HEK293 (cell line): ENCODE results near the gene ALOX5AP.

Experiments
- CTCF ChIA-PET: fragments of 350-600 bp; formaldehyde crosslinking; extraction: SDS; loops from one replicate; lab custom pipeline; 2021; ENCODE audit warnings: antibody characterized with exemption; lab: Yijun Ruan, JAX
- POLR2A ChIA-PET: fragments of 300-600 bp; formaldehyde crosslinking; extraction: SDS; loops from one replicate; lab custom pipeline; 2020; ENCODE audit warnings: antibody characterized with exemption, inconsistent platforms; lab: Yijun Ruan, JAX
- H3K27ac ChIP-seq: fragments of 200-500 bp; sonication (Bioruptor generic); 2 replicates; pipeline ENCODE4 v1.5.1; 2014; ENCODE audit warnings: low read depth, low read length, control low read depth, inconsistent platforms; ENCODE audit errors: extremely low read depth
- H3K36me3 ChIP-seq, 2 experiments: fragments of 200-500 bp in 1 of 2; sonication (Bioruptor generic) in 1 of 2; 1 replicate in 1 of 2; 2 replicates in 1 of 2; pipeline ENCODE4 v1.5.1; 2014 to 2017; ENCODE audit warnings: inconsistent platforms in 2 of 2, low read length in 2 of 2; ENCODE audit not compliant: control insufficient read depth in 2 of 2, insufficient read depth in 1 of 2
- H3K4me1 ChIP-seq: fragments of 200-500 bp; sonication (Bioruptor generic); 2 replicates; pipeline ENCODE4 v1.5.1; 2014; ENCODE audit warnings: mild to moderate bottlenecking, low read length, inconsistent platforms; ENCODE audit not compliant: control insufficient read depth, insufficient read depth
- H3K4me3 ChIP-seq: 2 replicates; pipeline ENCODE4 v1.5.1; 2011; ENCODE audit warnings: low read depth, mild to moderate bottlenecking, control low read depth, low read length, moderate library complexity
- H3K9me3 ChIP-seq: fragments of 200-500 bp; sonication (Bioruptor generic); 2 replicates; pipeline ENCODE4 v1.5.1; 2014; ENCODE audit warnings: low read depth, low read length, inconsistent platforms; ENCODE audit not compliant: control insufficient read depth, insufficient read depth
- ATF2 ChIP-seq: fragments of 450-650 bp; formaldehyde crosslinking; IDR thresholded peaks from 2 replicates; pipeline ENCODE4 v1.5.1; 2016; ENCODE audit warnings: missing biosample characterization, missing genetic modification characterization, low read depth
- GLI2 ChIP-seq: fragments of 450-650 bp; formaldehyde crosslinking; IDR thresholded peaks from 2 replicates; pipeline ENCODE4; 2017; ENCODE audit warnings: missing biosample characterization, missing genetic modification characterization, low read depth, borderline replicate concordance
- KLF1 ChIP-seq: fragments of 450-650 bp; formaldehyde crosslinking; IDR thresholded peaks from 2 replicates; pipeline ENCODE4 v1.5.1; 2016; ENCODE audit warnings: missing biosample characterization, missing genetic modification characterization
- MEIS1 ChIP-seq: sonication (generic); formaldehyde crosslinking; IDR thresholded peaks from 2 replicates; pipeline ENCODE4 v1.8.1; 2022; ENCODE audit warnings: missing genetic modification reagents, mild to moderate bottlenecking, borderline replicate concordance
- OSR2 ChIP-seq: fragments of 450-650 bp; formaldehyde crosslinking; IDR thresholded peaks from 2 replicates; pipeline ENCODE4 v1.5.1; 2016; ENCODE audit warnings: missing biosample characterization, missing genetic modification characterization
- SCRT2 ChIP-seq: fragments of 450-650 bp; formaldehyde crosslinking; IDR thresholded peaks from 2 replicates; pipeline ENCODE4 v1.5.1; 2016; ENCODE audit warnings: missing biosample characterization, missing genetic modification characterization
- SP3 ChIP-seq: fragments of 450-650 bp; formaldehyde crosslinking; IDR thresholded peaks from 2 replicates; pipeline ENCODE4 v1.5.1; 2016; ENCODE audit warnings: missing biosample characterization, missing genetic modification characterization
- YY2 ChIP-seq: fragments of 450-650 bp; formaldehyde crosslinking; IDR thresholded peaks from 2 replicates; pipeline ENCODE4 v1.5.1; 2016; ENCODE audit warnings: missing biosample characterization, missing genetic modification characterization
- ZBTB1 ChIP-seq: fragments of 450-650 bp; formaldehyde crosslinking; IDR thresholded peaks from 2 replicates; pipeline ENCODE4 v1.5.1; 2016; ENCODE audit warnings: missing biosample characterization, missing genetic modification characterization
- ZBTB10 ChIP-seq: fragments of 450-650 bp; formaldehyde crosslinking; IDR thresholded peaks from 2 replicates; pipeline ENCODE4 v1.5.1; 2016; ENCODE audit warnings: missing biosample characterization, missing genetic modification characterization
- ZBTB44 ChIP-seq: fragments of 450-650 bp; IDR thresholded peaks from 2 replicates; pipeline ENCODE4 v1.5.1; 2018; ENCODE audit warnings: missing biosample characterization, mild to moderate bottlenecking, missing genetic modification characterization
- ZBTB8A ChIP-seq: fragments of 450-650 bp; formaldehyde crosslinking; IDR thresholded peaks from 2 replicates; pipeline ENCODE4 v1.5.1; 2016; ENCODE audit warnings: missing biosample characterization, missing genetic modification characterization
- ZFP69B ChIP-seq: fragments of 450-650 bp; formaldehyde crosslinking; IDR thresholded peaks from 2 replicates; pipeline ENCODE4 v1.5.1; 2016; ENCODE audit warnings: missing biosample characterization, missing genetic modification characterization
- ZNF324 ChIP-seq: fragments of 450-650 bp; formaldehyde crosslinking; IDR thresholded peaks from 2 replicates; pipeline ENCODE4 v1.5.1; 2016; ENCODE audit warnings: missing biosample characterization, missing genetic modification characterization
- ZNF416 ChIP-seq: fragments of 450-650 bp; formaldehyde crosslinking; IDR thresholded peaks from 2 replicates; pipeline ENCODE4 v1.5.1; 2016; ENCODE audit warnings: missing biosample characterization, missing genetic modification characterization
- ZNF433 ChIP-seq: fragments of 450-650 bp; formaldehyde crosslinking; IDR thresholded peaks from 2 replicates; pipeline ENCODE4 v1.5.1; 2016; ENCODE audit warnings: missing biosample characterization, missing genetic modification characterization, low read depth
- ZNF549 ChIP-seq: fragments of 450-650 bp; IDR thresholded peaks from 2 replicates; pipeline ENCODE4 v1.5.1; 2018; ENCODE audit warnings: missing biosample characterization, missing genetic modification characterization, mild to moderate bottlenecking, inconsistent platforms, moderate library complexity
- ZNF660 ChIP-seq: fragments of 450-650 bp; IDR thresholded peaks from 2 replicates; pipeline ENCODE4 v1.5.1; 2018; ENCODE audit warnings: missing biosample characterization, mild to moderate bottlenecking, missing genetic modification characterization
- ZSCAN18 ChIP-seq: fragments of 450-650 bp; formaldehyde crosslinking; IDR thresholded peaks from 2 replicates; pipeline ENCODE4 v1.5.1; 2016; ENCODE audit warnings: missing biosample characterization, missing genetic modification characterization
- TF ChIP-seq, protein P1 (sequence below): fragments of 450-650 bp; formaldehyde crosslinking; IDR thresholded peaks from 2 replicates; pipeline ENCODE4 v1.5.1; 2017; ENCODE audit warnings: missing biosample characterization, missing genetic modification characterization
- TF ChIP-seq, protein P2 (sequence below): fragments of 450-650 bp; formaldehyde crosslinking; IDR thresholded peaks from 2 replicates; pipeline ENCODE4 v1.5.1; 2016; ENCODE audit warnings: missing biosample characterization, missing genetic modification characterization
- TF ChIP-seq, protein P3 (sequence below): fragments of 450-650 bp; formaldehyde crosslinking; IDR thresholded peaks from 2 replicates; pipeline ENCODE4; 2016; ENCODE audit warnings: missing biosample characterization, missing genetic modification characterization

Gene ALOX5AP

GRCh38 chr13:30797847-30798535 lies 62.6 kb downstream of the ALOX5AP start:
- CTCF ChIA-PET: interaction anchor here (0.6 to 1.1 kb wide), 2 partner anchors 10 to 122 kb away, joined by 3 read pairs; no protein-coding TSS in a partner anchor

DNA sequence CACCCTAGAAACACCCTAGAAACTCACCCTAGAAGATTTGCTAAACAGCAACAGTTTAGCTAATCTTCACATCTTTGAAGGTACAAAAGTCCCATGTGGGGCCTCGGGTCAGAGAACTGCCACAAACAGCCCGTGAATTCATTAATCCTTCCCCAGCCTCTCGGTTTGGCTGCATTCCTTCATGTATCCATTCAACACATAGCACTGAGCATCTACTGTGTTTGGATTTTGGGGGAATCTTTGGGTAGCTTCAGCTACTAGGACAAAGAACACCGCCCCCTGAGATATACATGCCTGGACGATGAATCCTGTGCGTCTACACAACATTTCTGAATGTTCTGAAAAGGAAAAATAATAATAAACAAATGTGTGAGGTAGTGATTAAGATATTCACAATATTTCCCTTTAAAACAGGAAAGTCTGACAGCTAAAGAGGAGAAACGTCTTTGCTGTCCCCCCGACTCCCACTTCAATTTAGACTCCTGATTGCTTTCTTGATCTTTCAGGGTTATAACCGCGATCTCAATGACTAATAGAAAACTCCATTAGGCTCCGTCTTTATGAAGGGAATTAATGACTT lies 63.5 kb downstream of the ALOX5AP start:
- CTCF ChIA-PET: interaction anchor here (0.7 to 1.1 kb wide), 2 partner anchors 41 to 122 kb away, joined by 3 to 6 read pairs; no protein-coding TSS in a partner anchor
- Histone ChIP-seq H3K36me3 (no peaks in the 10 kb centered on the region), H3K9me3 (no peaks in the 10 kb centered on the region), H3K4me3 (no peak overlapping the region), H3K27ac (no peak overlapping the region), H3K4me1 (no peaks in the 10 kb centered on the region)
- POLR2A ChIA-PET: no interaction called here
- TF ChIP-seq GLI2 (tag by site-specific recombination) (no peak), KLF1 (tag by site-specific recombination) (no peak), ZFP69B (tag by site-specific recombination) (no peak), ZBTB10 (tag by site-specific recombination) (no peak), YY2 (tag by site-specific recombination) (no peak), ZBTB1 (tag by site-specific recombination) (no peak), ZNF660 (tag by site-specific recombination) (no peak), ZBTB8A (tag by site-specific recombination) (no peak)
- TF ChIP-seq, protein P1, sequence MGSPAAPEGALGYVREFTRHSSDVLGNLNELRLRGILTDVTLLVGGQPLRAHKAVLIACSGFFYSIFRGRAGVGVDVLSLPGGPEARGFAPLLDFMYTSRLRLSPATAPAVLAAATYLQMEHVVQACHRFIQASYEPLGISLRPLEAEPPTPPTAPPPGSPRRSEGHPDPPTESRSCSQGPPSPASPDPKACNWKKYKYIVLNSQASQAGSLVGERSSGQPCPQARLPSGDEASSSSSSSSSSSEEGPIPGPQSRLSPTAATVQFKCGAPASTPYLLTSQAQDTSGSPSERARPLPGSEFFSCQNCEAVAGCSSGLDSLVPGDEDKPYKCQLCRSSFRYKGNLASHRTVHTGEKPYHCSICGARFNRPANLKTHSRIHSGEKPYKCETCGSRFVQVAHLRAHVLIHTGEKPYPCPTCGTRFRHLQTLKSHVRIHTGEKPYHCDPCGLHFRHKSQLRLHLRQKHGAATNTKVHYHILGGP (tag by site-specific recombination): no peak
- TF ChIP-seq, protein P2, sequence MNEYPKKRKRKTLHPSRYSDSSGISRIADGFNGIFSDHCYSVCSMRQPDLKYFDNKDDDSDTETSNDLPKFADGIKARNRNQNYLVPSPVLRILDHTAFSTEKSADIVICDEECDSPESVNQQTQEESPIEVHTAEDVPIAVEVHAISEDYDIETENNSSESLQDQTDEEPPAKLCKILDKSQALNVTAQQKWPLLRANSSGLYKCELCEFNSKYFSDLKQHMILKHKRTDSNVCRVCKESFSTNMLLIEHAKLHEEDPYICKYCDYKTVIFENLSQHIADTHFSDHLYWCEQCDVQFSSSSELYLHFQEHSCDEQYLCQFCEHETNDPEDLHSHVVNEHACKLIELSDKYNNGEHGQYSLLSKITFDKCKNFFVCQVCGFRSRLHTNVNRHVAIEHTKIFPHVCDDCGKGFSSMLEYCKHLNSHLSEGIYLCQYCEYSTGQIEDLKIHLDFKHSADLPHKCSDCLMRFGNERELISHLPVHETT (tag by site-specific recombination): no peak

More at GRCh38 chr13:30797847-30798535, 62.6 kb downstream of the ALOX5AP start:
- Histone ChIP-seq H3K4me3 (no peak overlapping the region), H3K36me3 (no peaks in the 10 kb centered on the region), H3K27ac (no peak overlapping the region)
- TF ChIP-seq, protein P3, sequence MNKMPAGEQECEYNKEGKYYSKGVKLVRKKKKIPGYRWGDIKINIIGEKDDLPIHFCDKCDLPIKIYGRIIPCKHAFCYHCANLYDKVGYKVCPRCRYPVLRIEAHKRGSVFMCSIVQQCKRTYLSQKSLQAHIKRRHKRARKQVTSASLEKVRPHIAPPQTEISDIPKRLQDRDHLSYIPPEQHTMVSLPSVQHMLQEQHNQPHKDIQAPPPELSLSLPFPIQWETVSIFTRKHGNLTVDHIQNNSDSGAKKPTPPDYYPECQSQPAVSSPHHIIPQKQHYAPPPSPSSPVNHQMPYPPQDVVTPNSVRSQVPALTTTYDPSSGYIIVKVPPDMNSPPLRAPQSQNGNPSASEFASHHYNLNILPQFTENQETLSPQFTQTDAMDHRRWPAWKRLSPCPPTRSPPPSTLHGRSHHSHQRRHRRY: no peak
- TF ChIP-seq ZBTB44 (tag by site-specific recombination) (no peak), ZSCAN18 (tag by site-specific recombination) (no peak), MEIS1 (no peak), ZNF549 (tag by site-specific recombination) (no peak), ZNF433 (tag by site-specific recombination) (no peak), ZNF324 (no peak), ZNF416 (tag by site-specific recombination) (no peak), OSR2 (tag by site-specific recombination) (no peak), SP3 (tag by site-specific recombination) (no peak), SCRT2 (tag by site-specific recombination) (no peak), ATF2 (tag by site-specific recombination) (no peak)
- TF ChIP-seq, all 188 proteins: peak for 0
- POLR2A ChIA-PET: no interaction called here
- H3K9me3 ChIP-seq: no peaks in the 10 kb centered on the region
- H3K4me1 ChIP-seq: no peaks in the 10 kb centered on the region
